Neuronal stem cell (in vitro differentiated cells): ENCODE data around the gene ADO.

Source experiments
- DNase-seq: peaks from one replicate; pipeline ENCODE4 v3.0.0-alpha.2; 2013; ENCODE audit warnings: low spot score
- H2AFZ ChIP-seq: one replicate; pipeline ENCODE4 v1.6.1; 2013; ENCODE audit warnings: mild to moderate bottlenecking, low read length, inconsistent platforms
- H2AK5ac ChIP-seq: 2 replicates; pipeline ENCODE4 v1.6.1; 2013; ENCODE audit warnings: low read depth, mild to moderate bottlenecking, inconsistent platforms, low read length, moderate library complexity, mixed read lengths
- H2BK120ac ChIP-seq: 2 replicates; pipeline ENCODE4 v1.6.1; 2013; ENCODE audit warnings: low read depth, mild to moderate bottlenecking, inconsistent platforms, low read length, moderate library complexity, mixed read lengths
- H2BK12ac ChIP-seq: one replicate; pipeline ENCODE4 v1.6.1; 2013; ENCODE audit warnings: low read length, inconsistent platforms
- H2BK15ac ChIP-seq: 2 replicates; pipeline ENCODE4 v1.6.1; 2013; ENCODE audit warnings: mild to moderate bottlenecking, low read length, inconsistent platforms, mixed read lengths
- H2BK5ac ChIP-seq: one replicate; pipeline ENCODE4 v1.6.1; 2013; ENCODE audit warnings: inconsistent platforms, mild to moderate bottlenecking, low read length, moderate library complexity
- H3K14ac ChIP-seq: one replicate; pipeline ENCODE4 v1.6.1; 2013; ENCODE audit warnings: low read length, inconsistent platforms
- H3K18ac ChIP-seq: 2 replicates; pipeline ENCODE4 v1.6.1; 2013; ENCODE audit warnings: low read length, inconsistent platforms
- H3K23ac ChIP-seq: 2 replicates; pipeline ENCODE4 v1.6.1; 2013; ENCODE audit warnings: low read depth, mild to moderate bottlenecking, mixed read lengths, low read length, inconsistent platforms; ENCODE audit not compliant: poor library complexity
- H3K27ac ChIP-seq: replicated peaks from 3 replicates; pipeline ENCODE4 v1.5.1; 2013; ENCODE audit warnings: low read length, inconsistent platforms
- H3K27me3 ChIP-seq, 3 experiments: 2 replicates each; pipeline ENCODE4 v1.6.1; 2013; ENCODE audit warnings: low read length in 3 of 3, mild to moderate bottlenecking in 2 of 3, inconsistent platforms in 1 of 3, low read depth in 1 of 3, mixed read lengths in 1 of 3, moderate library complexity in 1 of 3; ENCODE audit not compliant: control insufficient read depth in 3 of 3, insufficient read depth in 3 of 3
- H3K36me3 ChIP-seq, 2 donors: replicated peaks in 1 of 2; 2 replicates each; pipeline ENCODE4 v1.6.1; 2013; ENCODE audit warnings: low read length in 2 of 2; ENCODE audit not compliant: control insufficient read depth in 2 of 2, insufficient read depth in 2 of 2
- H3K4ac ChIP-seq: 2 replicates; pipeline ENCODE4 v1.6.1; 2013; ENCODE audit warnings: inconsistent platforms, mild to moderate bottlenecking, low read length, moderate library complexity
- H3K4me1 ChIP-seq, 2 donors: 1 replicate in 1 of 2; 2 replicates in 1 of 2; pipeline ENCODE4 v1.6.1; 2013; ENCODE audit warnings: low read length in 2 of 2, low read depth in 1 of 2; ENCODE audit not compliant: control insufficient read depth in 2 of 2, insufficient read depth in 1 of 2
- H3K4me2 ChIP-seq: one replicate; pipeline ENCODE4 v1.6.1; 2013; ENCODE audit warnings: mild to moderate bottlenecking, low read length, inconsistent platforms; ENCODE audit not compliant: insufficient read depth, poor library complexity, severe bottlenecking
- H3K4me3 ChIP-seq, 2 donors: 2 replicates each; pipeline ENCODE4 v1.5.1; 2013; ENCODE audit warnings: low read length in 2 of 2, mild to moderate bottlenecking in 2 of 2, inconsistent platforms in 1 of 2, moderate library complexity in 1 of 2
- H3K79me1 ChIP-seq: one replicate; pipeline ENCODE4 v1.6.1; 2013; ENCODE audit warnings: low read depth, mild to moderate bottlenecking, inconsistent platforms, low read length, moderate library complexity
- H3K9ac ChIP-seq: one replicate; pipeline ENCODE4 v1.6.1; 2013; ENCODE audit warnings: mild to moderate bottlenecking, low read depth, low read length, inconsistent platforms; ENCODE audit not compliant: poor library complexity
- H3K9me3 ChIP-seq, 2 donors: replicated peaks in 1 of 2; 2 replicates each; pipeline versions ENCODE3 to v1.6.1; 2013; ENCODE audit warnings: low read length in 2 of 2, mild to moderate bottlenecking in 2 of 2, inconsistent platforms in 1 of 2, low read depth in 1 of 2, mixed read lengths in 1 of 2, moderate library complexity in 1 of 2; ENCODE audit not compliant: control insufficient read depth in 2 of 2, insufficient read depth in 1 of 2
- H4K8ac ChIP-seq: one replicate; pipeline ENCODE4 v1.6.1; 2013; ENCODE audit warnings: low read depth, mild to moderate bottlenecking, inconsistent platforms, low read length, moderate library complexity
- H4K91ac ChIP-seq: one replicate; pipeline ENCODE4 v1.6.1; 2013; ENCODE audit warnings: low read length, low read depth, mild to moderate bottlenecking, inconsistent platforms; ENCODE audit not compliant: poor library complexity
- WGBS, 2 donors: extraction: QIAGEN DNeasy Blood & Tissue Kit; methylation state at CpG; one replicate each; pipeline ENCODE4 v1.1.7; 2013; ENCODE audit warnings: missing lambda C conversion rate in 2 of 2, mixed read lengths in 1 of 2; ENCODE audit not compliant: insufficient read length in 2 of 2, insufficient replicate concordance in 1 of 2; ENCODE audit errors: extremely low coverage in 2 of 2; 5-methylcytosine and 5-hydroxymethylcytosine counted together

The ADO gene

GRCh38 chr10:62817121-62817765, 12.7 kb downstream of the ADO start:
- H3K4ac ChIP-seq, result no peak overlapping the region
- peaks cover 0 to 4% of the 10 kb centered on the region in 2 donors for H3K9me3 ChIP-seq
- peak overlapping the region; percentile 96 for H3K4me2 ChIP-seq
- no peak overlapping the region for H3K14ac ChIP-seq
- no peak overlapping the region for H2AK5ac ChIP-seq
- peak overlapping the region; percentile 95 for H3K9ac ChIP-seq
- no peak overlapping the region for H4K8ac ChIP-seq
- no peak overlapping the region for H4K91ac ChIP-seq
- H2BK5ac ChIP-seq, result no peak overlapping the region
- H3K27ac ChIP-seq, result no peak overlapping the region
- H3K79me1 ChIP-seq, result no peaks in the 10 kb centered on the region
- H2BK120ac ChIP-seq, result no peak overlapping the region
- H3K27me3 ChIP-seq, result peaks cover 27 to 64% (median 34%) of the 10 kb centered on the region in 3 experiments
- H2AFZ ChIP-seq, result peak overlapping the region; percentile 97
- no peak overlapping the region for H2BK12ac ChIP-seq
- H3K23ac ChIP-seq, result no peak overlapping the region
- H3K4me1 ChIP-seq, result peaks cover 10 to 15% of the 10 kb centered on the region in 2 donors
- H2BK15ac ChIP-seq, result peak overlapping the region; percentile 47
- peak overlapping the region; percentile 59 for H3K18ac ChIP-seq
- WGBS, 2 donors, result no CpG with 5 or more reads among the region's 49 CpGs
- H3K4me3 ChIP-seq, result peak overlapping the region; percentile 65 to 74
- peak; percentile 27 for DNase-seq
- H3K36me3 ChIP-seq, result peaks cover 0 to 22% of the 10 kb centered on the region in 2 donors

- H3K27me3 ChIP-seq, result peaks cover 27 to 63% (median 37%) of the 10 kb centered on the region in 3 experiments
- H2BK120ac ChIP-seq, result no peak overlapping the region
- no peak overlapping the region for H2BK5ac ChIP-seq
- no peak overlapping the region for H3K27ac ChIP-seq
- peak overlapping the region; percentile 80 for H3K9ac ChIP-seq
- H3K79me1 ChIP-seq, result no peaks in the 10 kb centered on the region
- H3K14ac ChIP-seq, result no peak overlapping the region
- H4K8ac ChIP-seq, result no peak overlapping the region
- H2AFZ ChIP-seq, result peak overlapping the region; percentile 97
- no peak overlapping the region for H2AK5ac ChIP-seq
- peak overlapping the region; percentile 65 for H3K23ac ChIP-seq
- peaks cover 0 to 4% of the 10 kb centered on the region in 2 donors for H3K9me3 ChIP-seq
- H3K4me1 ChIP-seq, result peaks cover 10 to 15% of the 10 kb centered on the region in 2 donors
- peak overlapping the region; percentile 70 for H3K18ac ChIP-seq
- H2BK15ac ChIP-seq, result no peak overlapping the region
- H3K4me2 ChIP-seq, result peak overlapping the region; percentile 96
- no CpG with 5 or more reads among the region's 51 CpGs for WGBS, 2 donors
- H2BK12ac ChIP-seq, result no peak overlapping the region
- peaks cover 0 to 15% of the 10 kb centered on the region in 2 donors for H3K36me3 ChIP-seq
- peak; percentile 78 for DNase-seq
- H3K4ac ChIP-seq, result no peak overlapping the region
- H3K4me3 ChIP-seq, result peak overlapping the region; percentile 65 to 74
- H4K91ac ChIP-seq, result no peak overlapping the region
Observed at GRCh38 chr10:62817766-62818425, 13.4 kb downstream of the ADO start.

- WGBS, 2 donors, result no CpG with 5 or more reads among the region's 65 CpGs
- Histone ChIP-seq H3K36me3 (peaks cover 0 to 9% of the 10 kb centered on the region in 2 donors), H3K4me3 (peak overlapping the region in 1 of 2 donors; percentile 50), H4K8ac (peak overlapping the region; percentile 32), H2AK5ac (no peak overlapping the region), H3K4ac (no peak overlapping the region), H3K4me2 (peak overlapping the region; percentile 53), H2AFZ (peak overlapping the region; percentile 97), H3K27ac (no peak overlapping the region), H3K14ac (no peak overlapping the region), H2BK5ac (no peak overlapping the region), H3K9ac (no peak overlapping the region), H3K9me3 (peaks cover 0 to 4% of the 10 kb centered on the region in 2 donors), H3K79me1 (no peaks in the 10 kb centered on the region), H2BK120ac (no peak overlapping the region), H3K18ac (peak overlapping the region; percentile 82), H2BK15ac (no peak overlapping the region), H2BK12ac (peak overlapping the region; percentile 54), H3K4me1 (peaks cover 10 to 15% of the 10 kb centered on the region in 2 donors), H3K27me3 (peaks cover 27 to 57% (median 38%) of the 10 kb centered on the region in 3 experiments), H3K23ac (no peak overlapping the region), H4K91ac (no peak overlapping the region)
- peak; percentile 53 for DNase-seq
Observed at GRCh38 chr10:62818426-62819011, 14.0 kb downstream of the ADO start.
